IPS-18a (cell line): ENCODE results near the gene ACKR3.

Experiments used
- H3K27ac ChIP-seq: one replicate; pipeline ENCODE4 v1.5.1; 2013; ENCODE audit warnings: low read length
- H3K27me3 ChIP-seq: one replicate; pipeline ENCODE4 v1.6.1; 2013; ENCODE audit warnings: mild to moderate bottlenecking, low read length; ENCODE audit not compliant: control insufficient read depth, insufficient read depth
- H3K36me3 ChIP-seq: one replicate; pipeline ENCODE4 v1.6.1; 2013; ENCODE audit warnings: low read depth, low read length; ENCODE audit not compliant: control insufficient read depth
- H3K4me1 ChIP-seq: one replicate; pipeline ENCODE4 v1.6.1; 2013; ENCODE audit warnings: low read depth, low read length; ENCODE audit not compliant: control insufficient read depth
- H3K4me3 ChIP-seq: one replicate; pipeline ENCODE4 v1.5.1; 2013; ENCODE audit warnings: low read length
- H3K9ac ChIP-seq: one replicate; pipeline ENCODE4 v1.6.1; 2013; ENCODE audit warnings: mild to moderate bottlenecking, low read length, moderate library complexity
- H3K9me3 ChIP-seq: one replicate; pipeline ENCODE4 v1.6.1; 2013; ENCODE audit warnings: low read depth, low read length; ENCODE audit not compliant: control insufficient read depth

The ACKR3 gene

DNA sequence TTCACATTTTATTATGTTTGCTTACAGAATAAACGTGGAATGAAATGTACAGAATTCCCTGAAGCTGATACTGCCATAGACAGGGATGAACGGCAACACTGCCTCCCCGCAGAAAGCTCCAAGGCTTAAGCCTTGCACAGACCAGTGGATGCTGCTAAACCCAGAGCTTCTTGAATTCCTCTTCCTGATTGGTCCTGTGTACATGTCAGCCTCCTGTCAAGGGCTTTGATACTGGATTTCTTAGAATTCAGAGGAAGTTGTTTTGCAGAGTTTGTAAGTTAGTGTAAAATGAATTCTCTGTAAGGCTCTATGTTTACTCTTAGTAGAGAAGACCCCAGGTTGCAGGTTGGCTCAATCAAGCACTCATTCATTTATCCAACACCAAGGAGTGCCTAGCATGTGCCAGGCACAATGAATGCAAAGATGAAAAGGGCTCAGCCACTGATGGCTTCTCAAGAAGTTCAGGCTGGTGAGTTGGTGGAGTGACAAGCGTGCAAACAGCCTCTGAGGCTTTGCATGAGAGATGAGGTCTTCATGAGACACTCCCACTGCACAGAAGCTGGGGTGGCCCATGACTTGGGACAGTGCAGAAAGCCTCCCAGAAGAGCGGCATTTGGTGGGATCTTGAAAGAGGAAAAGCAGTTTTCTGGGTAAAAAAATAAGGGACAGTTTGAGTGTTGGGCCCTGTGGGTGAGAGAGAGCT is 50.4 kb downstream of the ACKR3 start:
- Histone ChIP-seq H3K27ac (no peak overlapping the region), H3K4me3 (no peak overlapping the region), H3K36me3 (no peaks in the 10 kb centered on the region), H3K27me3 (no peaks in the 10 kb centered on the region), H3K9me3 (no peaks in the 10 kb centered on the region), H3K9ac (no peak overlapping the region), H3K4me1 (no peaks in the 10 kb centered on the region)

DNA sequence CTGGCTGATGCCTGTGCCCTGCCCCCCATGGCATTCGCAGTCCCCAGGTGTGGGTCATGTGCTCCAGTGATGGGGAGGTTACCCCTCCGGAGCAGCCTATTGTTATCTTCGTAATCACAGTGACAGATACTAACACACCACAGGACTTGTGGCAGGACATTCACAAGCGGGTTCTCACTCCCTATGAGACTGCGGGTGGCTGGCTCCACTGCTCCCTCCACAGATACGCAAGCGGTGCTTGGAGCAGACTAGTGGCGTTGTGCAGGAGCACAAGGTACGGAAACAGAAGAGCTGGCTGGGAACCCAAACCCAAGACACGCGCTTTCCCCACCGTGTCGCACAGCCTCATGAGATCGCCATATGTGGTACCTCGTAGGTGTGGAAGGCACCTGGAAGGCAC is 52.2 kb downstream of the ACKR3 start:
- Histone ChIP-seq H3K4me1 (no peaks in the 10 kb centered on the region), H3K36me3 (no peaks in the 10 kb centered on the region)

DNA sequence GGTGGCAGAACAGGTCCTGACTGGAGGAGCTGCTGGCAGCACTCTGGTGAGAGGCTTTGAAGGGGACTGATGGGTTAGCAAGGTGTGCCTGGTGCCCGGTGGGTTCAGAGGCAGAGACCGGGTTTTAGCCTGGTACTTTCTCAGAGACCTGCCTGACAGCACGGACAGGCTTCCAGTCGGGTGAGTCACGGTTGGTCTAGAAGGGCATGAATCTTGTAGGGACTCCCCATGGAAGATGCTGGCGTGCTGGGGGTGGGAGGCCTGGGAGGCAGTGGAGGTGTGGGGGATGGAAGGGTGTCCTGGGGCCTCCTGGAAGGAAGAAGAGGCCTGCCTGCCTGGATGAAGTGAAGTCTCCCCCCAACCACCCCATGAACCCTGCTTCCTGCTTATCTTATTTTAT is 52.6 kb downstream of the ACKR3 start:
- Histone ChIP-seq H3K27me3 (no peaks in the 10 kb centered on the region), H3K4me3 (no peak overlapping the region), H3K9ac (no peak overlapping the region), H3K9me3 (no peaks in the 10 kb centered on the region), H3K36me3 (no peaks in the 10 kb centered on the region), H3K4me1 (no peaks in the 10 kb centered on the region), H3K27ac (no peak overlapping the region)

More for the DNA sequence above, 52.2 kb downstream of the ACKR3 start:
- Histone ChIP-seq H3K4me3 (no peak overlapping the region), H3K27ac (no peak overlapping the region), H3K9me3 (no peaks in the 10 kb centered on the region), H3K27me3 (no peaks in the 10 kb centered on the region), H3K9ac (no peak overlapping the region)

DNA sequence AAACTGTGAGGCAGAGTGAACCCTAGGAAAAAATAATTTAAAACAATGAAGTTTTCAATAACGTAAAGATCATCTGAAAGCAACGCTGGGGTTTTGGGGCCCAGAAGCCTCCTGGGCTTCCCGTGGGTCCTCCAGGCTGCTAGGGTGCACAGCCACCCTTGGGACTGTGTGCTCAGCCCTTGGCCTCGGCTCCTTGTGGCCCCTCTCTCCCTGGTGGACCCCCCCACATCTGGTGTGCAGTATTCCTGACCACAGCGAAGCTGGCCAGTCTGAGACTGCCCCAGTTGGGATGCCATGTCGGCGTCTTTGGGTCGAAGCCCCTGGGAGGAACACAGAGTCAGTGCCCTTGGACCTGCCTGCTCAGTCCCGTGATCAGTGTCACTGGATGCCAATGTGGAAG is 53.0 kb downstream of the ACKR3 start:
- Histone ChIP-seq H3K4me1 (no peaks in the 10 kb centered on the region), H3K36me3 (no peaks in the 10 kb centered on the region), H3K4me3 (no peak overlapping the region), H3K9ac (no peak overlapping the region), H3K9me3 (no peaks in the 10 kb centered on the region), H3K27ac (no peak overlapping the region), H3K27me3 (no peaks in the 10 kb centered on the region)

DNA sequence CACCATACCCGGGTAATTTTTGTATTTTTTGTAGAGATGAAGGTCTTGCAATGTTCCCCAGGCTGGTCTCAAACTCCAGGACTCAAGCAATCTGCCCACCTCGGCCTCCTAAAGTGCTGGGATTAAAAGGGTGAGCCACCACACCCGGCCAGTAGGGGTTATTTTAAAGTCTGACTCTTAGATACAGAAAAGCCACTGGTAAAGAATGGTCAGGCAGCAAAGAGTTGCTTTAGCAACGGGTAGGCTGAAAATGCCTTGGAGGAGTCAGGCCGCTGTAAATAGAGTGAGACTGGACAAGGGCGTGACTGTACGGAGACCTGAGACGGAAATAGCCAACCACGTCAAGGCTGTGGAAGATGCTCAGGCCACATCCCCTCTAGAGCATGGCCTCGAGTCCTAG is 54.2 kb downstream of the ACKR3 start:
- Histone ChIP-seq H3K36me3 (no peaks in the 10 kb centered on the region), H3K27me3 (no peaks in the 10 kb centered on the region), H3K4me3 (no peak overlapping the region), H3K9ac (no peak overlapping the region), H3K27ac (no peak overlapping the region), H3K9me3 (no peaks in the 10 kb centered on the region), H3K4me1 (no peaks in the 10 kb centered on the region)

DNA sequence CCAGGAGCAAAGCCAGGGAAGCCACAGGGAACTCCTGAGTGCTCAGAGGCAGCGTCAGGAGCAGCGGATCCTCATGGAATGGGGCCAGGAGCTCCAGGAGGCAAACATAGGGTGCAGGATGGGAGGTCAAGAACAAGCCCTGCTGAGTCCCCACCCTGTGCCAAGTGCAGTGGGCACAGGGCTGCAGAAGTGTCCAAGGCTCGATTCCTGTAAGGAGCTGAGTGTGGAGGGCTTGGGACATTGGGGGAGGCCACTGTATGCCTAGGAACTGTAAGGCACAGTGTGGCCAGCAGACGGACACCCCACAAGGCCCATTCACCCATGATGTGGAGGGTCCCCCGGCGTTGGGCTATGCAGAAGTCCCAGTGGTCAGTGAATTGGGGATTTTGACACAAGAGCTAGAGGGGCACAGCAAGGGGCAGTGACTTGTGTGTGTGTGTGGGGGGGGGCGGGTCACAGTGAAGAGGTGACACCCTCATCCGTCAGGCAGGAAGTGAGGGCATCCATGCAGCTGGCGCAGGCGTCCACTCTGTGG is 55.6 kb downstream of the ACKR3 start:
- Histone ChIP-seq H3K36me3 (no peaks in the 10 kb centered on the region), H3K9me3 (no peaks in the 10 kb centered on the region), H3K27ac (no peak overlapping the region), H3K9ac (no peak overlapping the region), H3K27me3 (no peaks in the 10 kb centered on the region), H3K4me3 (no peak overlapping the region), H3K4me1 (no peaks in the 10 kb centered on the region)

DNA sequence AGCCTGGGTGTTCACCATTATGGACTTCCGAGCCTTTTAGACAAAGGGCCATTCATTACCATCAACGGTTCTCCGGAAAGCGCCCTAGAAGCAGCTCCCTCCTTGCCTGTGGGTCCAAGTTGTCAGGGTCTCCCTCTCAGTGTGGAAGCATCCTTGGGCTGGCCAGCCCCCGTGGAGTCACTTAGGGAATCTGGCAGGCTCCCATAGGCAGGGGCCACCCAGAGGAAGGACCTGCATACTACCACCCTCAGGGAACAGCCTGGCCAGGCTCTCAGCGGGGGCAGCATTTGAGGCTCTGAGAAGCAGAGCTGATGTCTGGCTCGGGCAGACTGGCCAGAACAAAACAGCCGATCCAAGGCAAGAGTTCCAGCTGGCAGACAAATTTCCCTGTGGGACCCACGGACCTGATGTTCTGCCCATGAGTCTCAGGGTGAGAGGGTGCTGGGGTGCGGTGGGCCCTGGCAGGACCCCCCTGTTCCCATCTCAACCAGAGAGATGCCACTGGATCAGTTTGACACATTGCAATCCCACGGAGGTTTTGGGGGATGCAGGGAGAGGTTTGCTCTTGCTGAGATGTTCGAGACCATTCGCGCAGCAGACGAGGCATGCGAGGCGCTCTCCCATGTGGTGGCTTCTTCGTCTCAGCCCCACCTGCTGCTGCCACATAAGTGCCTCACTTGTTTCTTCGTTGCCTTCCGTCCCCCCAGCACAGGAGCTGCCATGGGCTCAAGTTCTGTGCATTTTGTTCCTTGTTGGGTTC is 56.9 kb downstream of the ACKR3 start:
- H3K36me3 ChIP-seq = no peaks in the 10 kb centered on the region
- no peaks in the 10 kb centered on the region for H3K4me1 ChIP-seq
- H3K4me3 ChIP-seq = no peak overlapping the region
- H3K9ac ChIP-seq = no peak overlapping the region
- no peak overlapping the region for H3K27ac ChIP-seq
- no peaks in the 10 kb centered on the region for H3K9me3 ChIP-seq
- no peaks in the 10 kb centered on the region for H3K27me3 ChIP-seq

DNA sequence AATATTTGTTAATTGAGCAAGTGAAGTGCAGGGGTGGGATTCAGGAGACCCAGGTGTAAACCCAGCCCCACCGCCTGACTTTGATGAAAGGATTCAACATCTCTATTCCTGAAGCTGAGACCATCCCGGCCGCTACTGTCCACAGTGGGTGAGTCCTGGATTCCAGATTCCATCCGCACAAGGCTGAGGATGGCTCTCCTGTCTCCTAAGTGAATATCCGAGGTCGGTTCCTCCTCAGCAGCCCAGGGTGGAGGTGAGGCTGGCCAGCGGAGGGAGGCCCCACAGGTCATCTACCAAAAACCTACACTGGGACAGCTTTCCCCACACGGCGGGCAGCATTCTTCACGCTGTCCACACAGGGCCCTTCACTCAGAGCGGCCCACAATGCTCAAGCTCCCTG is 57.6 kb downstream of the ACKR3 start:
- no peaks in the 10 kb centered on the region for H3K9me3 ChIP-seq
- no peak overlapping the region for H3K9ac ChIP-seq
- H3K27ac ChIP-seq = no peak overlapping the region
- H3K27me3 ChIP-seq = no peaks in the 10 kb centered on the region
- no peaks in the 10 kb centered on the region for H3K36me3 ChIP-seq
- H3K4me1 ChIP-seq = no peaks in the 10 kb centered on the region
- H3K4me3 ChIP-seq = no peak overlapping the region

DNA sequence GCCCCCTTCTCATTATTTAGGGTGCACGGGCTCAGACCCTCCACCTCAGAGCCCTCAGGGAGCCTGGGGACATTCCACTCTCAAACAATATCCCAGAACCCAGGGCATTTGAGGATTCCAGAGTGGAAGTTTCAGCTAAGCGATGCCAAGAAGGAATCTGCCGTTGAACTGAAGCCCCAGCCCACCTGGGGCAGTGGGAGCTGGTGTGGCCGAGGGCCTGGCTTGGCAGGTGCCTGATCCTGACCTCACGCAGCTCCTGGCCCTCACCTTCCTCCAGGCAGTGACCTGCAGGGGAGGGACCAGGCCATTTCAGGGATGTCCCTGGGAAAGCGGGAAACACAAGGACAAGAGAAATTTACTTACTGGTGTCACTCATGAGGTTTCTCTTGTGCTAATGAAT is 58.2 kb downstream of the ACKR3 start:
- Histone ChIP-seq H3K36me3 (no peaks in the 10 kb centered on the region), H3K27ac (no peak overlapping the region), H3K4me3 (no peak overlapping the region), H3K9ac (no peak overlapping the region), H3K4me1 (no peaks in the 10 kb centered on the region), H3K9me3 (no peaks in the 10 kb centered on the region), H3K27me3 (no peaks in the 10 kb centered on the region)

DNA sequence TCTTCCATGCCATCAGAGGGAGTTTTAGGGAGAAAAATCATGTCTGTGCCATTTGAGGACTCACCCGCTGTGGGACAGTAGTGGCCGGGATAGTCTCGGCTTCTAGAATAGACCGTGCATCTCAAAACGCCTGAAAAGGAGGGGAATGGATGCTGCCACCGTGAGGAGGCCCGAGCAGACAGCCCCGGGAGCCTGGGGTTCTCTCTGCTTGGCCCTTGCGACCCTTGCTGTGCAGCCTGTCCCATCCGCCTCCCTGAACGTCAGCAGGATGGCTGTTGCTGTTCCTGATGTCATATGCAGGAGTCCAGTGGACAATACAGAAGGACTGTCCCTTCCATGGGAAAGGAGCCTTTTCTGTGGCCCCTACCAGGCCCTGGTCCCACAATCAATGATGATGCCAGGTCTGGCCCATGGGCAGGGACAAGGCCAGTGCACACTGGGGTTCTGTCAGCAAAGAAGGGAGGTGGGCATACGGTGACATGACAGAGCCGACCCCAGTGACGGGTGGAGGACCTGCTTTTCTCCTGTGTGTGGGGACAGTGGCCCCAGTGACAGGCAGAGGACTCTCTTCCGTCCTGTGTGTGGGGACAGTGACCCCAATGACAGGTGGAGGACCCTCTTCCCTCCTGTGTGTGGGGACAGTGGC is 58.8 kb downstream of the ACKR3 start:
- Histone ChIP-seq H3K9me3 (no peaks in the 10 kb centered on the region), H3K4me1 (no peaks in the 10 kb centered on the region), H3K4me3 (no peak overlapping the region), H3K9ac (no peak overlapping the region), H3K36me3 (no peaks in the 10 kb centered on the region), H3K27me3 (no peaks in the 10 kb centered on the region), H3K27ac (no peak overlapping the region)

DNA sequence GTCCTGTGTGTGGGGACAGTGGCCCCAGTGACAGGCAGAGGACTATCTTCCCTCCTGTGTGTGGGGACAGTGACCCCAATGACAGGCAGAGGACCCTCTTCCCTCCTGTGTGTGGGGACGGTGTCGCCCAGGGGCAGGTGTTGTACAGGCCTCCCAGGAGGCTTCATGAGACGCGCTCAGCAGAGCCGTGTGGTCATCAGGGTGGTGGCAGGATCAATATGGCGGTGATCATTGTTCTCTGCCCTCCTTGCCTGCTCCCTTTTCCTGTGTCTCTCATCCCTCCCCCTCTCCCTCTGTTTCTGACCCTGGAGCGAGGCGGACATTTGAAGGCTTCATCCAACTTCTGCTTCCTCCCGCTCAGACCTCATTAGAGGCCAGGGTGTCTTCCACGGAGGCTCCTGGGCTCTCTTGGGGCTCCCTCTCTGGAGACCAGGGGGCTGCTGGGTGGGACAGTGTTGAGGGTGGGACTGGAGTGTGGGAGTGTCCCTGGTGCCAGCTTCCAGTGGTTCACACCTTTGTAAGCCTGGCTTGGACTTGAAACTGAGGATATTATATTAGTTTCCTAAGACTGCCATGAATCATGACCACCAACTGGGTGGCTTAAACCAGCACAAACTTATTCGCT is 59.5 kb downstream of the ACKR3 start:
- Histone ChIP-seq H3K27ac (no peak overlapping the region), H3K4me3 (no peak overlapping the region), H3K9ac (no peak overlapping the region), H3K36me3 (no peaks in the 10 kb centered on the region), H3K9me3 (no peaks in the 10 kb centered on the region), H3K27me3 (no peaks in the 10 kb centered on the region), H3K4me1 (no peaks in the 10 kb centered on the region)
